ENCODE measurements around the gene RABGEF1. TPM values are rescaled to one million over a fixed set of nuclear protein-coding genes. Genes with fewer than 3 reads are reported as not detected.

RABGEF1 gene
- total RNA-seq, 4 donors from 2014 or later: 43.0 to 46.3 (median 44.3) TPM

DNA sequence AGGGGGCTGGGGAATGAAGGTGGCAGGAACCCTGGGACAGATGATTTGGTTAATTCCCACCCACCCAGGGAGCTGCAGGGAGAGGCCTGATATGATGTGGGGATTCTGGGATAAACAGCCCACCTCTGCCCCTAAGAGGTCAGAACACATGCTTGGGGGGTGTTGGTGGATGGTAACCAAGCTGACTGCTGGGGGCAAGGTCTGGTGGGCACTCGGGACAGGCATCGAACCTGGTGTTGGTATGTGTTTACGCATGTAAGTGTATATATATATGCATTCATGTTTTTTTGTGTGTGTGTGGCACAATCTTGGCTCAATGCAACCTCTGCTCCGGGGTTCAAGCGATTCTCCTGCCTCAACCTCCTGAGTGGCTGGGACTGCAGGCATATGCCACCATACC lies 99.8 kb downstream of the RABGEF1 start:
- TF ChIP-seq, protein P1, sequence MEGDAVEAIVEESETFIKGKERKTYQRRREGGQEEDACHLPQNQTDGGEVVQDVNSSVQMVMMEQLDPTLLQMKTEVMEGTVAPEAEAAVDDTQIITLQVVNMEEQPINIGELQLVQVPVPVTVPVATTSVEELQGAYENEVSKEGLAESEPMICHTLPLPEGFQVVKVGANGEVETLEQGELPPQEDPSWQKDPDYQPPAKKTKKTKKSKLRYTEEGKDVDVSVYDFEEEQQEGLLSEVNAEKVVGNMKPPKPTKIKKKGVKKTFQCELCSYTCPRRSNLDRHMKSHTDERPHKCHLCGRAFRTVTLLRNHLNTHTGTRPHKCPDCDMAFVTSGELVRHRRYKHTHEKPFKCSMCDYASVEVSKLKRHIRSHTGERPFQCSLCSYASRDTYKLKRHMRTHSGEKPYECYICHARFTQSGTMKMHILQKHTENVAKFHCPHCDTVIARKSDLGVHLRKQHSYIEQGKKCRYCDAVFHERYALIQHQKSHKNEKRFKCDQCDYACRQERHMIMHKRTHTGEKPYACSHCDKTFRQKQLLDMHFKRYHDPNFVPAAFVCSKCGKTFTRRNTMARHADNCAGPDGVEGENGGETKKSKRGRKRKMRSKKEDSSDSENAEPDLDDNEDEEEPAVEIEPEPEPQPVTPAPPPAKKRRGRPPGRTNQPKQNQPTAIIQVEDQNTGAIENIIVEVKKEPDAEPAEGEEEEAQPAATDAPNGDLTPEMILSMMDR (IDR thresholded peaks at IDR 0.05; ENCODE audit: low read depth): no peak

DNA sequence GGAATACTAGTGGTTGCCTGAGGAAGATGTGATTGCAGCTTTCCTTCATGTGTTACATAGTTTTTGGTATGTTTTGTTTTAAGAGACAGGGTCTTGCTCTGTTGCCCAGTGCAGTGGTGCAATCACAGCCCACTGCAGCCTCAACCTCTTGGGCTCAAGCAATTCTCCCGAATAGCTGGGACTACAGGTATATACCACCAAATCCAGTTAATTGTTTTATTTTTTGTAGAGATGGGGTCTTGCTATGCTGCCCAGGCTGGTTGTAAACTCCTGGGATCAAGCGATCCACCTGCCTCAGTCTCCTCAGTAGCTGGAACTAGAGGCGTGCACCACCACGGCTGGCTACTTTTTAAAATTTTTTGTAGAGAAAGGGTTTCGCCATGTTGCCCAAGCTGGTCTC lies 101.4 kb downstream of the RABGEF1 start:
- TF ChIP-seq, protein P1 (IDR thresholded peaks at IDR 0.05; ENCODE audit: low read depth): no peak

DNA sequence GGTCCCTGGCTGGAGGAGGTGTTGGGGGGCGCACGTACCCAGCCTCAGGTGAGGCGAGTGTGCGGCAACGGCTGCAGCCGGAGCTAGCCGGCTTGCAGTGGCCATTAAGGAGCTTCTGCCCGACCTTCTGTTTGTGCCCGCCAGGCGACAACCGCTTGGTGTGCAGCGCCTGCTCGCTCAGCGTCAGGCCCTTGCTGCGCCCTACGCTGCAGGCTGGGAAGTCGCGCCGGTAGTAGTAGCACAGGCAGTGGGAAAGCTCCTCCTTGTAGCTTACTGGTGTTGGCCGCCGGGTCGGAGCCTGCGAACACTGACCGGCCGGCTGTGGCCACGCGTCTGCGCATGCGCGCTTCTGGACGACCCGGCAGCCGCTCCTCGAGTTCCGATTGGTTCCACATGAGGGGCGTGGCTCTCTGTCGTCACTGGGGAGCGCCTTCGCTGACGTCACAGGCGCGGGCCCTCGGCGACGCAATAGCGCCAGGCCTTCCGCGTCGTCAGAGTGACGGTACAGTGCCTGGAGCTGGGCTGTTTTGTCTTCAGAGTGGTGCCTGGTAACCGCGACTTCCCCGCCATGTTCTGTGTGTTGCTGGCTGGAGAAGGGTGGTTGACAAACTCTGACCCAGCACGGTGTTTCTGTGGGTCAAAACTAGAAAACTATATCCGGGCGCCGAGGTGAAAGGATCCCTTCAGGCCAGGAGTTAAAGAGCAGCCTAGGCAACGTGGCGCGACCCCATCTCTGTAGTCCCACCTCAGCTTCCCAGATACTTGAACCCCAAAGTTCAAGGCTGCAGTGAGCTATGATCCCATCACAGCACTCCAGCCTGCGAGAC lies 104.2 kb downstream of the RABGEF1 start:
- TF ChIP-seq, protein P1 (IDR thresholded peaks at IDR 0.05; ENCODE audit: low read depth): no peak

DNA sequence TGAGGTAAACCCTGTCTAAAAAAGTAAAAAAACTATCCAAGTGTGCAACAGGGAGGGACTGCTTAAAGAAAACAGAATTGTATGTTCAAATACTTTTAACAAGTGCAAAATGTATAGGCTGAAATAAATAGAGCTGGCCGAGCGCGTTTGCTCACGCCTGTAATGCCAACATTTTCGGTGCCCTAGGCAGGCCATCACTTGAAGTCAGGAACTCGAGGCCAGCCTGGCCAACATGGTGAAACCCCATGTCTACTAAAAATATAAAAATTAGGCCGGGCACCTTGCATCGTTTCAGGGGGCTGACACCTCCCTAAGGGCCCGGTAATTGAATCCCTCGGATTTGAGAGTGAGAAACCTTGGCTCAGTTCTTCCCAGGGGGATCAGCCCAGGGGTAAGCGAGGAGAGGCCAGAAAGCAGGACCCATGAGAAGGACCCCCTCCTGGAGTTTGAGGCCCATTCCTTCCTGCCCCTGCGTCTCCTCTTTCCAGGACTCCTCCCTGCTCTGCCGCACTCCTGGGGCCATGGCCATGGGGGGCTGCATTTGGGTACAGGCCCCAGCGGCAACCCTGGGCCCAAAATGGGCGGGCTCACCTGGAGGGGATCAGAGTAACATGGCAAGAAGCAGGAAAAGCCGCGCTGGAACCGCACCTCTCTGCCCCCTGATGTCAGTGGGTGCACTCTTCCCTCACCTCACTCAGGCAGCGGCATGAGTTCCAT lies 105.0 kb downstream of the RABGEF1 start:
- TF ChIP-seq, protein P1 (IDR thresholded peaks at IDR 0.05; ENCODE audit: low read depth): no peak

DNA sequence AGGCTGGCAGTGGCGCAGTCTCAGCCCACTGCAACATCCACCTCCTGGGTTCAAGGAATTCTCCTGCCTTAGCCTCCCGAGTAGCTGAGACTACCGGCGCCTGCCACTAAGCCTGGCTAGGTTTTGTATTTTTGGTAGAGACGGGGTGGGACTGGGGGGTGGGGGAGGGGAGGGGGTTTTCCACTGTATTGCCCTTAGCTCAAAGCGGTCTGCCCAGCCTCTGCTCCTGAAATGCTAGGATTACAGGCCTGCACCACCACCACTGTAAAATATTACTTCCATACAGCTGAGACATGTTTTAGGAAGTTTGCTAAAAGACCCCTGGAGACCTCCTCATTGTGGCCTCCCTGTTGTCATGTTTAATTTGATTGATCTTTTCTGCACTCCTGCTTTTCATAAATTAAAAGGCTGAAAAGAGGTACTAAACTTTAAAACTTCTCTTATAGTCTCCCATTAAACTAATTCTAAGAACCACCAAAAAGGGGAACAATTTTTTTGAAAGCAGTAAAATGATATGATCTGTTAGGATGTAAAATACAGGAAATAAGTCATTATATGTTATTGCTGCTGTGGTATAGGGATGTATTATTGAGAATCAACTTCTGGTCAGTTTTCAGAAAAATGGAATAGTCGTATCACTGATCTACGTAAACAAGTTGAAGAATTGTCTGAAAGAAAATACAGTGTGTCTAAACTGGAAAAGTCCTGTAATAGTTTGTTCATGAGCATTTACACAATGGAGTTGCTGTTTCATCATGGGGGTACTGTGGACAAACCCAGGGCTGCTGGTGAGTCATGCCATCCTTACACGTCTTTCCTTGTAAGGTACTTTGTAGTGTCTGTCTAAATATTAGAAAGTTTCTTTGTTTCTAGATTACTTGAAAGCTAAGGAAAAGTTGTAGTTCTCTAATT lies 107.6 kb downstream of the RABGEF1 start:
- TF ChIP-seq, protein P1 (IDR thresholded peaks at IDR 0.05; ENCODE audit: low read depth): no peak

DNA sequence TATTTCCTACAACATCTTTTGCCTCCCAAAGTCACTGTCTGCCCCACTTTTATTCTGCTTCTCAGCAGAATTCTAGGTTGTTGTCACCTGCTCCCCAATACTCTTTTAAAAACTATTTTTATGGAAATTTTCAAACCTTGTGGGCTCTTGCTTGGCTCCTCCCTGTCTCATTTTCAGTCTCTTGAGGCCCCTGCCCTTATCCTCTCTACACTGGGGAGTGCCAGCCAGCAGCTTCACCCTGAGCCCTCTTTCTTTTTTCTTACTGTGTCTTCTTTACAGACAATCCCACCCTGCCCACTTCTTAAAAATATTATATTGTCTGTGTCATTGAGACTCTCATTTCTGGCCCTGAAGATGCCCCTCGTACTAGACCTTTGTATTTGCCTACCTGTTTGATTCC lies 118.8 kb downstream of the RABGEF1 start:
- TF ChIP-seq, protein P1 (IDR thresholded peaks at IDR 0.05; ENCODE audit: low read depth): no peak
